Epithelial cell of proximal tubule (primary cell): ENCODE results near the gene CCDC124. TPM values are rescaled to one million over a fixed set of nuclear protein-coding genes. Genes with fewer than 3 reads are reported as not detected.

Source experiments
- DNase-seq: peaks from one replicate; pipeline ENCODE4 v3.0.0-alpha.2; 2011; ENCODE audit warnings: low read depth
- H3K4me3 ChIP-seq: 2 replicates; pipeline ENCODE4 v1.5.1; 2011; ENCODE audit warnings: low read depth, mild to moderate bottlenecking, low read length
- CTCF ChIP-seq: conservative IDR thresholded peaks from 2 replicates; pipeline ENCODE4 v1.5.1; 2012; ENCODE audit warnings: low read depth, mild to moderate bottlenecking, low read length
- total RNA-seq: library from RNA; depleted of rRNA; stranded (reverse); fragments of >200 nt; gene quantifications from 2 replicates; pipeline ENCODE4 v1.2.3, GENCODE V29; 2015

The CCDC124 gene
- total RNA-seq, 1 donor from 2014 or later, result 68.4 TPM

- H3K4me3 ChIP-seq, result no peak overlapping the region
- DNase-seq, result no peak
- TF ChIP-seq CTCF, result no peak
Measured at GRCh38 chr19:17950310-17951156, 17.7 kb downstream of the CCDC124 start.

- TF ChIP-seq CTCF, result no peak
- no peak for DNase-seq
- H3K4me3 ChIP-seq, result no peak overlapping the region
Measured at GRCh38 chr19:17951157-17951989, 18.6 kb downstream of the CCDC124 start.

GRCh38 chr19:17951990-17952976 lies 19.5 kb downstream of the CCDC124 start:
- TF ChIP-seq CTCF, result no peak
- H3K4me3 ChIP-seq, result no peak overlapping the region
- no peak for DNase-seq

GRCh38 chr19:17953316-17953801 lies 20.5 kb downstream of the CCDC124 start:
- H3K4me3 ChIP-seq, result no peak overlapping the region
- no peak for DNase-seq
- TF ChIP-seq CTCF, result no peak

GRCh38 chr19:17953869-17954268 lies 21.1 kb downstream of the CCDC124 start:
- DNase-seq, result no peak
- no peak overlapping the region for H3K4me3 ChIP-seq
- no peak for TF ChIP-seq CTCF

- no peak overlapping the region for H3K4me3 ChIP-seq
- DNase-seq, result no peak
- no peak for TF ChIP-seq CTCF
Measured at GRCh38 chr19:17954401-17954800, 21.6 kb downstream of the CCDC124 start.
